Calu3 (cell line): ENCODE results near the gene TUT4. TPM values are rescaled to one million over a fixed set of nuclear protein-coding genes. Genes with fewer than 3 reads are reported as not detected.

Source experiments
- BruUV-seq: library from RNA; stranded (reverse); fragments of 400-500 nt; replicated peaks from 2 replicates; lab custom pipeline; 2021; lab: Mats Ljungman, UMichigan
- CTCF ChIA-PET: fragments of 300-600 bp; sonication (Branson Sonifier 250); formaldehyde crosslinking; loops from one replicate; lab custom pipeline; 2022; ENCODE audit warnings: antibody characterized with exemption; lab: Charles Lee
- DNase-seq: peaks from one replicate; pipeline ENCODE4 v3.0.0; 2022
- H3K27ac Mint-ChIP-seq: one replicate; pipeline ENCODE4 v1.8.0; 2022; ENCODE audit warnings: mixed read lengths; ENCODE audit not compliant: unreplicated experiment
- H3K27me3 Mint-ChIP-seq: one replicate; pipeline ENCODE4 v1.8.0; 2022; ENCODE audit warnings: mixed read lengths; ENCODE audit not compliant: unreplicated experiment
- H3K36me3 Mint-ChIP-seq: one replicate; pipeline ENCODE4 v1.8.0; 2022; ENCODE audit warnings: mild to moderate bottlenecking, moderate library complexity, mixed read lengths; ENCODE audit not compliant: insufficient read depth, unreplicated experiment
- H3K4me1 Mint-ChIP-seq: one replicate; pipeline ENCODE4 v1.8.0; 2022; ENCODE audit warnings: mild to moderate bottlenecking, low read depth, mixed read lengths; ENCODE audit not compliant: unreplicated experiment
- H3K4me3 Mint-ChIP-seq: one replicate; pipeline ENCODE4 v1.8.0; 2022; ENCODE audit warnings: mild to moderate bottlenecking, low read depth, moderate library complexity, mixed read lengths; ENCODE audit not compliant: unreplicated experiment
- H3K9me3 Mint-ChIP-seq: one replicate; pipeline ENCODE4 v1.8.0; 2022; ENCODE audit warnings: low read depth, mixed read lengths; ENCODE audit not compliant: unreplicated experiment
- CTCF ChIP-seq: fragments of 200-600 bp; IDR thresholded peaks from one replicate; pipeline ENCODE4 v1.8.0; 2022; ENCODE audit warnings: antibody characterized with exemption; ENCODE audit not compliant: unreplicated experiment
- intact Hi-C: fragments of 100-400 bp; cut with micrococcal nuclease; formaldehyde crosslinking; loops from one replicate; pipeline ENCODE4 v1.10.0; 2022; ENCODE audit not compliant: unreplicated experiment
- total RNA-seq: library from RNA; stranded (reverse); gene quantifications from 2 replicates; pipeline ENCODE4 v1.2.3, GENCODE V29; 2022

Gene TUT4
- total RNA-seq, 1 experiment from 2014 or later = 55.9 TPM

- TF ChIP-seq CTCF = no peak
- Mint-ChIP-seq H3K9me3 (no peaks in the 10 kb centered on the region), H3K27ac (no peak overlapping the region), H3K4me3 (no peak overlapping the region), H3K27me3 (no peaks in the 10 kb centered on the region), H3K36me3 (no peaks in the 10 kb centered on the region), H3K4me1 (no peaks in the 10 kb centered on the region)
- CTCF ChIA-PET = no interaction called here
- intact Hi-C loops = no loop called here
- DNase-seq = no peak
- BruUV-seq = no TSS peak
Measured at GRCh38 chr1:52479076-52479475, 73.8 kb downstream of the TUT4 start.

- no peak for DNase-seq
- H3K36me3 Mint-ChIP-seq = no peaks in the 10 kb centered on the region
- intact Hi-C loops = no loop called here
- no peaks in the 10 kb centered on the region for H3K4me1 Mint-ChIP-seq
- H3K4me3 Mint-ChIP-seq = no peak overlapping the region
- H3K27me3 Mint-ChIP-seq = no peaks in the 10 kb centered on the region
- TF ChIP-seq CTCF = no peak
- CTCF ChIA-PET = no interaction called here
- H3K9me3 Mint-ChIP-seq = no peaks in the 10 kb centered on the region
- H3K27ac Mint-ChIP-seq = no peak overlapping the region
- no TSS peak for BruUV-seq
Measured at GRCh38 chr1:52477876-52478275, 75.0 kb downstream of the TUT4 start.

DNA sequence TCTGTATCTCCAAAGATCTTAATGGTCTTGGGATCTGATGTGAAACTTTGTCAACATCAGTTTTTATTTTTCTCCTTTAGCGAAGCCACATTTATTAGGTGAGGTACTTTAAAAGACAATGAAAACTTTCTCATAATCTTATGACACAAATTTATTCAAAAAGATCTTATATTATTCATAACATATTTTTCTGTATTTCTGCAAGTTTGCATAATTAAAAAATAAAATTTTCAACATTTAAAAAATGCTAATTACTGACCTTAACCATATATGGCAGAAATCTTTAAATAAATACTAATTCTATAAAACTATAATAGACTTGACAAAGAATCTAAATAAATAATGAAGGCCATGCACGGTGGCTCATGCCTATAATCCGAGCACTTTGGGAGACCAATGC, 75.9 kb downstream of the TUT4 start:
- Mint-ChIP-seq H3K9me3 (no peaks in the 10 kb centered on the region), H3K27me3 (no peaks in the 10 kb centered on the region), H3K4me1 (no peaks in the 10 kb centered on the region), H3K27ac (no peak overlapping the region), H3K36me3 (no peaks in the 10 kb centered on the region), H3K4me3 (no peak overlapping the region)
- no peak for DNase-seq
- TF ChIP-seq CTCF = no peak
- no TSS peak for BruUV-seq
- CTCF ChIA-PET = no interaction called here
- intact Hi-C loops = no loop called here

GRCh38 chr1:52474807-52475206, 78.1 kb downstream of the TUT4 start:
- H3K36me3 Mint-ChIP-seq = no peaks in the 10 kb centered on the region
- H3K9me3 Mint-ChIP-seq = no peaks in the 10 kb centered on the region
- CTCF ChIA-PET = no interaction called here
- DNase-seq = no peak
- TF ChIP-seq CTCF = no peak
- H3K4me3 Mint-ChIP-seq = no peak overlapping the region
- H3K4me1 Mint-ChIP-seq = no peaks in the 10 kb centered on the region
- H3K27ac Mint-ChIP-seq = no peak overlapping the region
- intact Hi-C loops = no loop called here
- no peaks in the 10 kb centered on the region for H3K27me3 Mint-ChIP-seq
- no TSS peak for BruUV-seq
